H1 (cell line): ENCODE results near the gene NGEF. TPM values are rescaled to one million over a fixed set of nuclear protein-coding genes. Genes with fewer than 3 reads are reported as not detected.

Experiments
- SP4 ChIP-seq: IDR thresholded peaks from 2 replicates; pipeline ENCODE4 v1.6.1; 2012; ENCODE audit warnings: low read length, inconsistent platforms
- SUZ12 ChIP-seq: fragments of 200-600 bp; sonication (generic); IDR thresholded peaks from 2 replicates; pipeline ENCODE4 v1.6.1; 2012; ENCODE audit warnings: mild to moderate bottlenecking, inconsistent platforms, low read length, moderate library complexity, mixed read lengths
- TAF1 ChIP-seq: IDR thresholded peaks from 2 replicates; pipeline ENCODE4 v1.6.1; 2011; ENCODE audit warnings: mild to moderate bottlenecking, low read depth, low read length
- ZNF274 ChIP-seq: IDR thresholded peaks from 2 replicates; pipeline ENCODE4 v1.7.0; 2012; ENCODE audit warnings: low read length, borderline replicate concordance; ENCODE audit errors: extremely low read depth
- polyA plus RNA-seq, 7 experiments: library from polyadenylated mRNA; depleted of rRNA in 3 of 7; stranded (reverse) in 5 of 7; unstranded in 2 of 7; fragments of >200 nt in 5 of 7; fragments of 200-250 nt in 2 of 7; gene quantifications; 1 replicate in 5 of 7; 2 replicates in 1 of 7; 4 replicates in 1 of 7; pipeline versions ENCODE4 v1.2.1 to v1.2.3, GENCODE V29; 2011 to 2013; ENCODE audit warnings: missing spikeins in 2 of 7, mixed read lengths in 2 of 7
- total RNA-seq: library from RNA; stranded (reverse); fragmentation: NEBNext Ultra II Directional; extraction: Animal tissue kit (Norgen Biotek cat#: 25700); gene quantifications from 2 replicates; pipeline ENCODE4 v1.2.1, GENCODE V29; 2021

Gene NGEF
- total and polyA plus RNA-seq, 2 of the 8 experiments (the other 6 are each of a cell fraction or from before 2014, with no cell fraction given) = 2.7 to 3.2 TPM

DNA sequence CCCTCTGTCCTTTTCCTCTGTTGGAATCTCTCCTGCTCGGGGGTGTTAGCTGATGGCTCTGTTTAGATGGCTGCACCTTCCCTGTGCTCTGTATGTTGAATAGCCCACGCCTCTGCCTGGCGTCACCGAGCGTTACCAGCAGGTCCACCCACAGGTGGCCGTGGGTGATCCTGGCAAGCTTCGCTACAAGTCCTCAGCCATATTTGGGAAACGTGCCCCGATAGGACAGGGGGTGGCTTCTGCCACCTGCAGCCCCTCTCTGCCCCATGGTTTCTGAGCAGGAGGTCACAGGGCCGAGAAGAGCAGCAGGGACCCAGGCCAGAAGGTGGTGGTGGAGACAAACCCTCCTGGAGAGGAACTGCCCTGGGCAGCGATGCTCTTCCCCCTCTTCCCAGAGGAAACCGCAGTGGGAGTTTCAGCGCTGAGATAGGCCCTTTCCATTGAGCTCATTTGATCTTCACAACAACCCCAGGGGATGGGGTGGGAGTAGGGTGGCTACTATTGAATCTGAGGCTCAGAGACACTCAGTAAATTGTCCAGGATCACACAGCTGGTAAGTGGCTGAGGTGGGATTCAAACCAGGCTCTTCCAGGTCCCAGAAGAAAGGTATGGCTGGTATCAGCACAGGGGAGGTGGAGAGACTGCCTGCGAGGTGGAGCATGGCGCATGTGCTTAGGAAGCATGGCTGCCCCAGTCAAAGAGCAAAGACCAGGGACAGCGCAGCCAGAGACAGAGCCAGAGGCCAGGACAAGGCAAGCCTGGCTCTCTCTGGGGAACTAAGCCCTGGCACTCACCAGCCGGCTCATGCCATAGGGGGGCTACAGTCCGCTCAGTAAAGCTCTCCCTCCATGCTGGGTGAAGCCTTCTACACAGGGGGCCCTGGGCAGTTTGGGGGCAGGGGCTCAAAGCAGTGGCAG lies 15.0 kb downstream of the NGEF start (continued):
- TF ChIP-seq SUZ12 = no peak
- TF ChIP-seq SP4 = no peak
- TF ChIP-seq ZNF274 = no peak
- no peak for TF ChIP-seq TAF1
- TF ChIP-seq, all 59 proteins: peak for 0
